ENCODE measurements around the gene ZNF618.

The ZNF618 gene, protein sequence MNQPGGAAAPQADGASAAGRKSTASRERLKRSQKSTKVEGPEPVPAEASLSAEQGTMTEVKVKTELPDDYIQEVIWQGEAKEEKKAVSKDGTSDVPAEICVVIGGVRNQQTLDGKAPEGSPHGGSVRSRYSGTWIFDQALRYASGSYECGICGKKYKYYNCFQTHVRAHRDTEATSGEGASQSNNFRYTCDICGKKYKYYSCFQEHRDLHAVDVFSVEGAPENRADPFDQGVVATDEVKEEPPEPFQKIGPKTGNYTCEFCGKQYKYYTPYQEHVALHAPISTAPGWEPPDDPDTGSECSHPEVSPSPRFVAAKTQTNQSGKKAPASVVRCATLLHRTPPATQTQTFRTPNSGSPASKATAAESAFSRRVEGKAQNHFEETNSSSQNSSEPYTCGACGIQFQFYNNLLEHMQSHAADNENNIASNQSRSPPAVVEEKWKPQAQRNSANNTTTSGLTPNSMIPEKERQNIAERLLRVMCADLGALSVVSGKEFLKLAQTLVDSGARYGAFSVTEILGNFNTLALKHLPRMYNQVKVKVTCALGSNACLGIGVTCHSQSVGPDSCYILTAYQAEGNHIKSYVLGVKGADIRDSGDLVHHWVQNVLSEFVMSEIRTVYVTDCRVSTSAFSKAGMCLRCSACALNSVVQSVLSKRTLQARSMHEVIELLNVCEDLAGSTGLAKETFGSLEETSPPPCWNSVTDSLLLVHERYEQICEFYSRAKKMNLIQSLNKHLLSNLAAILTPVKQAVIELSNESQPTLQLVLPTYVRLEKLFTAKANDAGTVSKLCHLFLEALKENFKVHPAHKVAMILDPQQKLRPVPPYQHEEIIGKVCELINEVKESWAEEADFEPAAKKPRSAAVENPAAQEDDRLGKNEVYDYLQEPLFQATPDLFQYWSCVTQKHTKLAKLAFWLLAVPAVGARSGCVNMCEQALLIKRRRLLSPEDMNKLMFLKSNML

GRCh38 chr9:113876151-113876992, at the start of gene ZNF618:
ZNF618 (plus strand) TSS chr9:113876309; CDS start chr9:113876381, 72 bp downstream.
- no peak for DNase-seq (ENCODE audit: low read depth)

GRCh38 chr9:113828221-113828620, 47.9 kb upstream of the ZNF618 start:
- DNase-seq (ENCODE audit: low read depth) = no peak

DNA sequence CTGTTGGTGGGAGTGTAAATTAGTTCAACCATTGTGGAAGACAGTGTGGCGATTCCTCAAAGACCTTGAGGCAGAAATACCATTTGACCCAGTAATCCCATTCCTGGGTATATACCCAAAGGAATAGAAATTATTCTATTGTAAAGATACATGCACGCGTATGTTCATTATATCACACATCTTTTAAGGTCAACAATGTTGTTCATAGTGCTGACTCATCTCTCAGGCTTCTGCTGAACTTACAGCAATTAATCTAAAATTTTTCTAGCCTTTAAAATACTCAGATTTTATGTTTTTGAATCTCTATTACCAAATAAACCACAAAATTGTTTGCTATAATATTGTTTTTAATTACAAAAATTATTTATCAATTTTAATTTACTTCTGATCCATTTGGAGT, 38.8 kb upstream of the ZNF618 start:
- no peak for DNase-seq (ENCODE audit: low read depth)

DNA sequence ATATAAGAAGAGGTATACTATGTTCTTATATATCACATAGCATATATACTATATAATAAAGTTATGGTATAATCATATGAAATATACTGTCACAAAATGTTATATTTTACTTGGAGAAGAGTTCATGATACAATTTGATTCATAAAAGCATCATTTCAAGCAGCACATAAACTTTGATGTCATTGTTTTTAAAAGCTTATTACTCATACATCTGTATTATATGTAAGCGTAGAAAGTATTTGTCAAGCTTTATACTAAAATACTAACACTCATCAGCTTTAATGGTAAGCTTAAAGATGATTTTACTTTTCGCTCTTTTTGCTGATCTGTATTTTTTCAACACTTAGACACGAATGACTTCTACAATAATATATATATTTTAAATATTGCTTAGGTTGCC, 34.0 kb upstream of the ZNF618 start:
- DNase-seq (ENCODE audit: low read depth) = no peak

DNA sequence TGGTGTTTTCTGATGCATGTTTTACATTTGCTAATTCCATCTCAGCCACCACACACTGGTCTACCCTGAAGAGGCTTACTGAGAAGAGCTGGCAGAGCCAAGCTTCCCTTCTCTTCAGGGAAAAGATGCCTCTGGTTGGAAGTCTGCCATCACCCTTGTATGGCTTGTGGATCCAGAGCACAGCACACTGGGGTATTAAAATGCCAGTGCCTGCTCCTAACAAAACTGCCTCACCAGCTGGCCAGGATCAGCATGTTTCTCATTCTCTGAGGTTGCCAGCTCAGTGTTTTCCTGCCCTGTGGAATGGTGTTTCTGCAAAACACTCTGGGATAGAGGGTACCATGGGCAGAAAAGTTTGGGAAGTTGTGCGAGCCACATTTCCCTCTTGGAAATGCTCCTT, 31.6 kb upstream of the ZNF618 start:
- no peak for DNase-seq (ENCODE audit: low read depth)

- DNase-seq (ENCODE audit: low read depth) = no peak
Measured at GRCh38 chr9:113851359-113851758, 24.8 kb upstream of the ZNF618 start.

DNA sequence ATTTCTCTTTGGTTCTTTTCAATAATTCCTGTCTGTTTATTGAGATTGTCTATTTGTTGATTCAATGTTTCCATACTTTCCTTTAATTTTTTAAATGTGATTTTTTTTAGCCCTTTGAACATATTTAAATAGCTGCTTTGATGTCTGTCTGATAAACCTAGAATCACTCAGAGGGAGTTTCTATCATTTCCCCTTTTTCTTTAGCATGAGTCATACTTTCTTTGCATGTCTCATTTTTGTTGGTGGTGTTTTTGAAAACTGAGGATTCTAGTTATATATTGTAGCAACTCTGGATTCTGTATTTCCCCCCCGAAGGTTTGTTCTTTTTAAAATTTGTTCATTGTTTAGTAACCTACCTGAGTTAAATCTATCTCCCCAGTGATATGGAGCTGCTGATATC, 24.2 kb upstream of the ZNF618 start:
- DNase-seq (ENCODE audit: low read depth) = no peak

GRCh38 chr9:113853333-113853732, 22.8 kb upstream of the ZNF618 start:
- DNase-seq (ENCODE audit: low read depth) = no peak

DNA sequence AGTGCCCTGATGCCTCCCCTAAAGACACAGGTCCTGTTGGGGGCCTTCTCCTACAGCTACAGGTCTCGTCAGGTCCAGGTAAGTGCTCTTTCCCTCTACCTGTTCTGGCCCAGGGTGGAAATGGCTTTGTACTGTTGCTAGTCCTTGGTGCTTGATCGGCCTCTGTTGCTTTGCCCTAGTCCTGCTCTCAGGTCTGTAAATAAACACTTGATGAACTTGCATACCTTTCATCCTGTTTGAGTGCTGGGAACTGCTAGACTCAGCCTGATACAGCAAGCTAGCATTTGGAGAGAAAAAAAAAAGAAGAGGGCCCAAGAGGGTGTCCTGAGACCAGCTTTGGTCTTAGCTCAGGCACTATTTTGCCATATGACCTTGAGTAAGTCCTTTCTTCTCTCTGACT, 21.8 kb upstream of the ZNF618 start:
- no peak for DNase-seq (ENCODE audit: low read depth)

- DNase-seq (ENCODE audit: low read depth) = no peak
Measured at GRCh38 chr9:113857875-113858274, 18.2 kb upstream of the ZNF618 start.

DNA sequence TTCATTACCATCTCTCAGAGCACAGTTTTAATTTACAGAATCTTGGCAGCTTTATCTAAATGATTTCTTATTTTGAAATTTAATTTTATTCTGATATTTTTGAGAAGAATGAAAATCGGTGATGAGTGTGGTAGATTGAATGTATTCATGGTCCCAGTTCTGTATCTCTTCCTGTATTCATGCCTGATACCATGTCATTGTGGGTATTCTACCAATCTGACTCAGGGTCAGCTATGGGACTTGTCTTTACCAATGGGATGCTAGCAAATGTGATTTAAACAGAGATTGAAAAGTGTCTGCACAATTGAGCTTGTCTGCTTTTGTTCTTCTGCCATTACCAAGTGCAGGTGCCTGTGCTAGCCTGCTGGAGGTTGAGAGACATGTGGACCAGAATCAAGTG, 17.8 kb upstream of the ZNF618 start:
- no peak for DNase-seq (ENCODE audit: low read depth)

- DNase-seq (ENCODE audit: low read depth) = no peak
Measured at GRCh38 chr9:113863345-113863744, 12.8 kb upstream of the ZNF618 start.

DNA sequence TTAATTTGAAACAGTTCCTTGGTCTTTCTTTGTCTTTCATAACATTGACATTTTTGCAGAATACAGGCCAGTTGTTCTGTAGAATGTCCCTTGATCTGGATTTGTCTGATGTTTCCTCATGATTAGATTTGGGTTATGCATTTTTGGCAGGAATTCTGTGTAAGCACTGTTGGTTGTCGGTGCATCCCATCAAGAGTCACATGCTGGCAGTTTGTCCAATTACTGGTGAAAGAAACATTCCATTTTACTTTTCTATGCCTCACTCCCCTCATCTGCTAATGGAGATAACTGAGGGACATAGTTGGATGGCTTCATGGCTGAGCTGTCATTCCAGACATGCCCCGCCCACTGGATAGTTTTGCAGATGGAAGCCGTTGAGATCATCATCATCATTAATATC, 7.6 kb upstream of the ZNF618 start:
- DNase-seq (ENCODE audit: low read depth) = no peak

GRCh38 chr9:113872485-113873143, 3.5 kb upstream of the ZNF618 start:
- no peak for DNase-seq (ENCODE audit: low read depth)

- DNase-seq (ENCODE audit: low read depth) = no peak
Measured at GRCh38 chr9:113873446-113873845, 2.7 kb upstream of the ZNF618 start.

DNA sequence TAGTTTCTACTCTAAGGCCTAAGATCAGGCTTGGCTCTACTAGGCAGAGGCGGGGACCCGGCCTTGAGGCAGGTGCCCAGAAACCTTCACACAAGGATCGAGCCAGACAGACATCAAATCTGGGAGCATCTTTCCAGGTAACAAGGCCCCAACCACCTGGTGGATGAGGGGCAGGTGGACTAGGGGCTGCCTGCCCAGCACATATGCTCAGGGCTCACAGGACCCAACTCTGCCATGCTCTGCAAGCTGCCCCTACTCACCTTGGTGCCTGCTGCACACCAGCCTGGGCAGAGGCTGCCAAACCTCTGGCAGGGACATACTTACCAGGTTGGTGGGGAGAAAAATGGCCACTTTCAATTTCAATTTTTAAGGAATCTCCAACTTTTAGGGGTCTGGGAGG, 2.2 kb upstream of the ZNF618 start:
- no peak for DNase-seq (ENCODE audit: low read depth)

GRCh38 chr9:113875459-113876150, 504 bp upstream of the ZNF618 start:
- no peak for DNase-seq (ENCODE audit: low read depth)

GRCh38 chr9:113876993-113877368, 872 bp downstream of the ZNF618 start:
- DNase-seq (ENCODE audit: low read depth) = no peak

DNA sequence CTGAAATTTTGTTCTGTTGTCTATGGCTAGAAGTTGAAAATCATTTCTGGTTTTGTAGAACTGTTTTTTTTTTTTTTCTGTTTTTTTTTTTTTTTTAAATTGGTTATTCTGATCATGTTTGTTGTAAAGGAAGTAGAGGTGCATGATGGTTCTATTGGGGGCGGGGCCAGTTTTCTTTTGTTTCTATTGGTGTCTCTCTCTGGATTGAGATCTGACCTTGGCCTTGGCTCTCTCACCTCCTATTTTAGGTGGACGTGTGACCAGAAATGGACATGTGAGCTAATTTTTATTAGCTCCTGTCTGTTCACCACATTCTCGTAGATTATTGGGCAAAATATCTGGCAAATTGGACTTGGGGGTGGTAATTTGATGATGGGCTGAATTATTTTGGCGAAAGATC, 3.2 kb downstream of the ZNF618 start:
- no peak for DNase-seq (ENCODE audit: low read depth)

DNA sequence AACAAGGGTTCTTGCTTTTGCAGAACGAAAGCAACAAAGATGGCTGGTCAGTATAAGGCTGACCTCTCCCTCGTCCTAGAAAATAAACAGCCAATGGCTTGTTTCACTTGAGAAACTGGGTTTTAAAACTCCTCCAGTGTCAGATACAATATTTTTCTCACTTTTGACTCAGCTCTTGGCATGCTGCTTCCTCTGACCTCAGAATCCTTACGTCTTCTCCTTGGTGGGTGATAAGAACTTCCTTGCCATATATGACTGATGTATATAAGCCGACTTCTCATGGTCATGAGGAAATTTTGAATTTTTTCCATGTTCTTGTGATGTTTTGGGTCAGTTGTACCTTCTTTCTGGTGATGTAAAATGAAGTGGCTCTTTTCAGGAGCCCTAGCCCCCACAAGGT, 3.8 kb downstream of the ZNF618 start:
- no peak for DNase-seq (ENCODE audit: low read depth)

GRCh38 chr9:113882181-113882580, 6.1 kb downstream of the ZNF618 start:
- no peak for DNase-seq (ENCODE audit: low read depth)

Data from stimulated activated CD8-positive, alpha-beta memory T cell treated with anti-CD3 and anti-CD28 coated beads, Interleukin-4, amount 100 ng/mL, for 24 hours (primary cell).